ENCODE results near the gene DECR2.

Gene DECR2

GRCh38 chr16:353404-354290 is 48.0 kb upstream of the DECR2 start (continued):
- peak; percentile 7; the same call in 1 of the 2 replicates for TF ChIP-seq ZBTB10 (tag by site-specific recombination; IDR thresholded peaks at IDR 0.05)
- TF ChIP-seq ZNF292 (tag by site-specific recombination; IDR thresholded peaks at IDR 0.05; ENCODE audit: borderline replicate concordance, low read depth): no peak
- TF ChIP-seq SCRT2 (tag by site-specific recombination; IDR thresholded peaks at IDR 0.05): no peak
- TF ChIP-seq ZSCAN23 (tag by site-specific recombination; IDR thresholded peaks at IDR 0.05): no peak
- TF ChIP-seq ZNF548 (tag by site-specific recombination; IDR thresholded peaks at IDR 0.05): no peak
- no peak for TF ChIP-seq AEBP2 (tag by site-specific recombination; IDR thresholded peaks at IDR 0.05; ENCODE audit: borderline replicate concordance)
- TF ChIP-seq ZNF792 (tag by site-specific recombination; IDR thresholded peaks at IDR 0.05): no peak
- no peak for TF ChIP-seq ZNF658 (tag by site-specific recombination; IDR thresholded peaks at IDR 0.05)
- TF ChIP-seq ZNF776 (tag by site-specific recombination; IDR thresholded peaks at IDR 0.05; ENCODE audit: borderline replicate concordance): no peak
- TF ChIP-seq KLF1 (tag by site-specific recombination; IDR thresholded peaks at IDR 0.05): no peak
- no peak for TF ChIP-seq ZNF677 (tag by site-specific recombination; IDR thresholded peaks at IDR 0.05)
- TF ChIP-seq ZNF600 (tag by site-specific recombination; IDR thresholded peaks at IDR 0.05): no peak
- TF ChIP-seq ZNF391 (tag by site-specific recombination; IDR thresholded peaks at IDR 0.05; ENCODE audit: borderline replicate concordance, low read depth): no peak
- no peak for TF ChIP-seq REPIN1 (tag by site-specific recombination; IDR thresholded peaks at IDR 0.05; ENCODE audit: low read depth)
- no peak for TF ChIP-seq ZNF362 (tag by site-specific recombination; IDR thresholded peaks at IDR 0.05)
- TF ChIP-seq GLI2 (tag by site-specific recombination; IDR thresholded peaks at IDR 0.05; ENCODE audit: borderline replicate concordance, low read depth): no peak
- no peak for TF ChIP-seq BCL11B (tag by site-specific recombination; IDR thresholded peaks at IDR 0.05; ENCODE audit: low read depth)
- no peak for TF ChIP-seq ZNF530 (tag by site-specific recombination; IDR thresholded peaks at IDR 0.05; ENCODE audit: low read depth)
- TF ChIP-seq ZFP41 (tag by site-specific recombination; IDR thresholded peaks at IDR 0.05; ENCODE audit: borderline replicate concordance): no peak
- no peak for TF ChIP-seq ZNF10 (tag by site-specific recombination; IDR thresholded peaks at IDR 0.05)
- no peak for TF ChIP-seq ZNF354C (tag by site-specific recombination; IDR thresholded peaks at IDR 0.05; ENCODE audit: borderline replicate concordance, low read depth)
- no peak for TF ChIP-seq INSM2 (tag by site-specific recombination; IDR thresholded peaks at IDR 0.05)
- TF ChIP-seq ZNF544 (tag by site-specific recombination; IDR thresholded peaks at IDR 0.05): no peak
- no peak for TF ChIP-seq ZNF670 (tag by site-specific recombination; IDR thresholded peaks at IDR 0.05; ENCODE audit: low read depth)
- TF ChIP-seq ZNF114 (tag by site-specific recombination; IDR thresholded peaks at IDR 0.05): no peak
- TF ChIP-seq ZBTB44 (tag by site-specific recombination; IDR thresholded peaks at IDR 0.05): no peak
- TF ChIP-seq ZBTB17 (tag by site-specific recombination; IDR thresholded peaks at IDR 0.05): no peak
- no peak for TF ChIP-seq TCF7L2 (IDR thresholded peaks at IDR 0.05; ENCODE audit: borderline replicate concordance, low read depth, low read length)
- TF ChIP-seq BCL6B (tag by site-specific recombination; IDR thresholded peaks at IDR 0.05): no peak
- TF ChIP-seq ZNF335 (tag by site-specific recombination; conservative IDR thresholded peaks at IDR 0.05): peak; percentile 30; the same call in 1 of the 2 replicates
